GM12878 (cell line): Measurements from ENCODE around the gene GTPBP4.
"Not testable (repeated sequence)": the region's sequence is repeated elsewhere in the genome, so short reads cannot be mapped to it uniquely, and the experiment has no call there.

Source experiments
- BHLHE40 ChIP-seq, 2 experiments: fragments of 450-650 bp in 1 of 2; IDR thresholded peaks; 2 replicates each; pipeline ENCODE4 v1.6.1; 2011 to 2017; ENCODE audit warnings: low read depth in 2 of 2, borderline replicate concordance in 1 of 2, improper control_type of control experiment in 1 of 2, low read length in 1 of 2, mild to moderate bottlenecking in 1 of 2
- CTCF ChIP-seq, 3 experiments: IDR thresholded peaks in 2 of 3; conservative IDR thresholded peaks in 1 of 3; 2 replicates each; pipeline ENCODE4 v1.5.1; 2011; ENCODE audit warnings: low read depth in 3 of 3, low read length in 3 of 3, mild to moderate bottlenecking in 3 of 3, control low read depth in 2 of 3, moderate library complexity in 2 of 3, inconsistent platforms in 1 of 3, mixed read lengths in 1 of 3; ENCODE audit not compliant: control insufficient read depth in 2 of 3, insufficient read depth in 1 of 3; ENCODE audit errors: extremely low read depth in 1 of 3
- EZH2 ChIP-seq: IDR thresholded peaks from 2 replicates; pipeline ENCODE4 v1.6.1; 2012; ENCODE audit warnings: low read depth, mild to moderate bottlenecking, control low read depth, inconsistent platforms, low read length, borderline replicate concordance; ENCODE audit not compliant: control insufficient read depth

- TF ChIP-seq EZH2; BHLHE40 (IDR thresholded peaks at IDR 0.05; ENCODE audit: borderline replicate concordance in 1 of 2, low read depth in 2 of 2, low read length in 1 of 2); CTCF (IDR thresholded peaks at IDR 0.05 in 2 of 3, conservative IDR thresholded peaks at IDR 0.05 in 1 of 3; ENCODE audit: control insufficient read depth in 2 of 3, extremely low read depth in 1 of 3, insufficient read depth in 1 of 3, low read depth in 3 of 3, low read length in 3 of 3): not testable (repeated sequence)
These were observed 78.5 kb downstream of the GTPBP4 start for GRCh38 chr10:1066734-1067133.
